HEK293 (cell line): Measurements from ENCODE around the gene TXNDC8.

ENCODE experiments used
- CTCF ChIP-seq: fragments of 450-650 bp; formaldehyde crosslinking; IDR thresholded peaks from 2 replicates; pipeline ENCODE4 v1.5.1; 2016; ENCODE audit warnings: missing biosample characterization, missing genetic modification characterization
- HOXA7 ChIP-seq: sonication (generic); formaldehyde crosslinking; IDR thresholded peaks from 2 replicates; pipeline ENCODE4 v1.8.1; 2022; ENCODE audit warnings: missing genetic modification reagents, borderline replicate concordance
- REST ChIP-seq: fragments of 450-650 bp; formaldehyde crosslinking; IDR thresholded peaks from 2 replicates; pipeline ENCODE4 v1.5.1; 2016; ENCODE audit warnings: missing biosample characterization, missing genetic modification characterization
- TCF7L2 ChIP-seq: IDR thresholded peaks from 2 replicates; pipeline ENCODE4 v1.6.1; 2011; ENCODE audit warnings: low read depth, mild to moderate bottlenecking, inconsistent platforms, low read length, moderate library complexity, borderline replicate concordance
- YY2 ChIP-seq: fragments of 450-650 bp; formaldehyde crosslinking; IDR thresholded peaks from 2 replicates; pipeline ENCODE4 v1.5.1; 2016; ENCODE audit warnings: missing biosample characterization, missing genetic modification characterization
- ZBTB44 ChIP-seq: fragments of 450-650 bp; IDR thresholded peaks from 2 replicates; pipeline ENCODE4 v1.5.1; 2018; ENCODE audit warnings: missing biosample characterization, mild to moderate bottlenecking, missing genetic modification characterization
- ZNF202 ChIP-seq: fragments of 450-650 bp; formaldehyde crosslinking; IDR thresholded peaks from 2 replicates; pipeline ENCODE4 v1.5.1; 2016; ENCODE audit warnings: missing biosample characterization, missing genetic modification characterization, borderline replicate concordance
- ZNF24 ChIP-seq: fragments of 450-650 bp; formaldehyde crosslinking; IDR thresholded peaks from 2 replicates; pipeline ENCODE4 v1.5.1; 2016; ENCODE audit warnings: missing biosample characterization, missing genetic modification characterization
- ZNF350 ChIP-seq: fragments of 450-650 bp; formaldehyde crosslinking; IDR thresholded peaks from 2 replicates; pipeline ENCODE4 v1.5.0; 2017; ENCODE audit warnings: missing biosample characterization, mild to moderate bottlenecking, missing genetic modification characterization
- ZNF37A ChIP-seq: fragments of 450-650 bp; IDR thresholded peaks from 2 replicates; pipeline ENCODE4 v1.5.1; 2018; ENCODE audit warnings: missing biosample characterization, missing genetic modification characterization
- ZNF561 ChIP-seq: fragments of 450-650 bp; IDR thresholded peaks from 2 replicates; pipeline ENCODE4 v1.5.1; 2018; ENCODE audit warnings: missing biosample characterization, missing genetic modification characterization, borderline replicate concordance
- ZNF792 ChIP-seq: fragments of 450-650 bp; formaldehyde crosslinking; IDR thresholded peaks from 2 replicates; pipeline ENCODE4 v1.5.1; 2016; ENCODE audit warnings: missing biosample characterization, missing genetic modification characterization
- ZSCAN30 ChIP-seq: fragments of 450-650 bp; IDR thresholded peaks from 2 replicates; pipeline ENCODE4 v1.5.1; 2018; ENCODE audit warnings: missing biosample characterization, mild to moderate bottlenecking, missing genetic modification characterization, moderate library complexity

- no peak for TF ChIP-seq TCF7L2
- TF ChIP-seq HOXA7 (CRISPR knock-in tag), result no peak
- TF ChIP-seq REST, result no peak
- TF ChIP-seq CTCF, result no peak
- TF ChIP-seq ZNF24, result no peak
- no peak for TF ChIP-seq ZNF350
- peak; percentile 58 for TF ChIP-seq ZBTB44 (tag by site-specific recombination)
- TF ChIP-seq ZNF561 (tag by site-specific recombination), result no peak
- no peak for TF ChIP-seq ZNF202 (tag by site-specific recombination)
- TF ChIP-seq YY2 (tag by site-specific recombination), result no peak
- no peak for TF ChIP-seq ZNF792 (tag by site-specific recombination)
- TF ChIP-seq ZNF37A, result no peak
- no peak for TF ChIP-seq ZSCAN30
Observed at GRCh38 chr9:110303133-110303532, 34.5 kb downstream of the TXNDC8 start.
